OCI-LY3 (cell line): ENCODE measurements around the gene SHROOM3.
A peak's percentile ranks its signal among the peaks of the same experiment; 100 is the strongest.

Source experiments
- H2AFZ ChIP-seq: fragments of 200-600, 300-600 bp; shearing (Covaris generic); 2 replicates; pipeline ENCODE4 v1.6.0; 2014; ENCODE audit warnings: antibody characterized with exemption, low read depth, low read length
- H3K27ac ChIP-seq: fragments of 200-600, 300-600 bp; sonication (generic); 2 replicates; pipeline ENCODE4 v1.5.1; 2014; ENCODE audit warnings: mild to moderate bottlenecking, low read length, moderate library complexity, mixed read lengths
- H3K27me3 ChIP-seq: fragments of 200-600, 300-600 bp; sonication (generic); 2 replicates; pipeline ENCODE4 v1.6.1; 2014; ENCODE audit warnings: low read depth, low read length, mixed read lengths
- H3K36me3 ChIP-seq: fragments of 200-600, 300-600 bp; sonication (generic); replicated peaks from 2 replicates; pipeline ENCODE3; 2014; ENCODE audit warnings: low read depth, low read length, mixed read lengths
- H3K4me1 ChIP-seq: fragments of 300-600, 200-600 bp; sonication (generic); 2 replicates; pipeline ENCODE4 v1.6.1; 2014; ENCODE audit warnings: low read length, mixed read lengths
- H3K4me2 ChIP-seq: fragments of 200-600, 300-600 bp; sonication (generic); 2 replicates; pipeline ENCODE4 v1.6.1; 2014; ENCODE audit warnings: low read length, mixed read lengths
- H3K4me3 ChIP-seq: fragments of 300-600, 200-600 bp; sonication (generic); 2 replicates; pipeline ENCODE4 v1.5.1; 2014; ENCODE audit warnings: antibody characterized with exemption, mild to moderate bottlenecking, low read length, moderate library complexity
- H3K79me2 ChIP-seq: fragments of 300-600, 200-600 bp; shearing (Covaris generic); 2 replicates; pipeline ENCODE4 v1.6.1; 2014; ENCODE audit warnings: mild to moderate bottlenecking, low read length, mixed read lengths
- H3K9ac ChIP-seq: fragments of 300-600, 200-600 bp; shearing (Covaris generic); 2 replicates; pipeline ENCODE4 v1.6.0; 2014; ENCODE audit warnings: mild to moderate bottlenecking, low read length, moderate library complexity
- H3K9me3 ChIP-seq: fragments of 200-600, 300-600 bp; shearing (Covaris generic); 2 replicates; pipeline ENCODE4 v1.6.1; 2014; ENCODE audit warnings: low read length, mixed read lengths; ENCODE audit not compliant: insufficient read depth
- H4K20me1 ChIP-seq: fragments of 200-600, 300-600 bp; sonication (generic); 2 replicates; pipeline ENCODE4 v1.6.1; 2016; ENCODE audit warnings: low read length, mixed read lengths; ENCODE audit not compliant: insufficient read depth
- EZH2phosphoT487 ChIP-seq: fragments of 200-600 bp; shearing (Covaris generic); IDR thresholded peaks from 2 replicates; pipeline ENCODE4 v1.6.1; 2018; ENCODE audit warnings: antibody characterized with exemption, mixed run types, low read depth
- TF ChIP-seq, protein P1 (sequence below): fragments of 200-600, 300-600 bp; sonication (generic); IDR thresholded peaks from 2 replicates; pipeline ENCODE4 v1.5.1; 2014; ENCODE audit warnings: antibody characterized with exemption, low read length, low read depth

The SHROOM3 gene

DNA sequence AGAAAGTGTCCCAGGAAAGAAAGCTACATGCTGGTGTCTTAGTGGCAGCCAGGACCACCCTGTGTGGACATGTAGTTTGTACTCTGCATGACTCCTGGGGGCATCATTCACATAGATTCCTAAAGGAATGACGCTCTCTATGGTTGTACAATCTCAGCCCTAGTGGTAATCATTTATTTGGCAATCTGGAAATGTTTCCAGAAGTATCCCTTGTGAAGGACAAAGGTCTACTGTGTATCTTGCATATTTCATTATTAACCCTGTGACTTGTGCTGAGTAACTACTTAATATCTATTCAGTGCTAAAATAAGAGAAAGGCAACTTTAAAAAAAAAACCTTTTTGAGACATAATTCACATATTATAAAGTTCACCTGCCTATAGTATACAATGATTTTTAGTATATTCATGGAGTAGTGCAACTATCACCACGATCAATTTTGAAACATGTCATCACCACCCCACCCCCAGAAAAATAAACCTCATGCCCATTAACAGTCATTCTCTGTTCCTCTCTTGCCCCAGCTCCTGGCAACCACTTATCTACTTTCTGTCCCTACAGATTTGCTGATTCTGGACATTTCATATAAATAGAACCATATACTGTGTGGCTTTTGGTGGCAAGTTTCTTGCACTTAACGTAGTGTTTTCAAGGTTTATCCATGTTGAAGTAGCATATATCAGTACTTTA lies 51.7 kb downstream of the SHROOM3 start:
- H3K4me3 ChIP-seq = no peak overlapping the region
- H3K27me3 ChIP-seq = peaks cover 4% of the 10 kb centered on the region; the same call in 1 of the 2 replicates
- no peak overlapping the region for H3K27ac ChIP-seq
- no peak overlapping the region for H3K9ac ChIP-seq
- peak overlapping the region; percentile 6; the same call in 1 of the 2 replicates for H3K4me2 ChIP-seq
- no peak overlapping the region for H2AFZ ChIP-seq
- H3K9me3 ChIP-seq = no peaks in the 10 kb centered on the region
- H3K4me1 ChIP-seq = peaks cover 9% of the 10 kb centered on the region
- no peaks in the 10 kb centered on the region for H3K36me3 ChIP-seq
- H4K20me1 ChIP-seq = no peaks in the 10 kb centered on the region
- TF ChIP-seq EZH2phosphoT487 = no peak
- TF ChIP-seq, protein P1, sequence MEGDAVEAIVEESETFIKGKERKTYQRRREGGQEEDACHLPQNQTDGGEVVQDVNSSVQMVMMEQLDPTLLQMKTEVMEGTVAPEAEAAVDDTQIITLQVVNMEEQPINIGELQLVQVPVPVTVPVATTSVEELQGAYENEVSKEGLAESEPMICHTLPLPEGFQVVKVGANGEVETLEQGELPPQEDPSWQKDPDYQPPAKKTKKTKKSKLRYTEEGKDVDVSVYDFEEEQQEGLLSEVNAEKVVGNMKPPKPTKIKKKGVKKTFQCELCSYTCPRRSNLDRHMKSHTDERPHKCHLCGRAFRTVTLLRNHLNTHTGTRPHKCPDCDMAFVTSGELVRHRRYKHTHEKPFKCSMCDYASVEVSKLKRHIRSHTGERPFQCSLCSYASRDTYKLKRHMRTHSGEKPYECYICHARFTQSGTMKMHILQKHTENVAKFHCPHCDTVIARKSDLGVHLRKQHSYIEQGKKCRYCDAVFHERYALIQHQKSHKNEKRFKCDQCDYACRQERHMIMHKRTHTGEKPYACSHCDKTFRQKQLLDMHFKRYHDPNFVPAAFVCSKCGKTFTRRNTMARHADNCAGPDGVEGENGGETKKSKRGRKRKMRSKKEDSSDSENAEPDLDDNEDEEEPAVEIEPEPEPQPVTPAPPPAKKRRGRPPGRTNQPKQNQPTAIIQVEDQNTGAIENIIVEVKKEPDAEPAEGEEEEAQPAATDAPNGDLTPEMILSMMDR = no peak
- H3K79me2 ChIP-seq = no peaks in the 10 kb centered on the region

DNA sequence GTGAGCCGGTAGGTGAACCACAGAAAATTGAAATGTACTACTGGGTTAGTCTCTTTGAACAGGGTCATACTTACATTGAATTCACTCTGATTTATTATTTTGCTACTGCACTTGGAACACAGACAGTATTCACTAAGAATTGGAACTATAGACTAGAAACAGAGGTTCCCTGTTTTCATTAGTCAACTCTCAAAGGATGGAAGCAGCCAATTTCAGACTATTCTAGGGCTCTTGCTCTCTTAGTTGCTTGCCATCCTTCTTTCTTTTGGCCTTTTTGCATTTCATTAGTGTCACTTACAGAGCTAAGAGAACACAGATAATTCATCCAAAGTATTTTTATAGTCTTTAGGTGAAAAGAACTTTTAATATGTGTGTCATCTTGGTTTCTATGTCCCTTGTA lies 52.6 kb downstream of the SHROOM3 start:
- H3K9me3 ChIP-seq = no peaks in the 10 kb centered on the region
- peaks cover 9% of the 10 kb centered on the region for H3K4me1 ChIP-seq
- no peak overlapping the region for H2AFZ ChIP-seq
- H3K79me2 ChIP-seq = no peaks in the 10 kb centered on the region
- H3K4me3 ChIP-seq = no peak overlapping the region
- H3K27me3 ChIP-seq = peaks cover 4% of the 10 kb centered on the region; the same call in 1 of the 2 replicates
- no peak overlapping the region for H3K9ac ChIP-seq
- no peak overlapping the region for H3K27ac ChIP-seq
- TF ChIP-seq EZH2phosphoT487 = no peak
- TF ChIP-seq, protein P1 = no peak
- no peaks in the 10 kb centered on the region for H4K20me1 ChIP-seq
- H3K4me2 ChIP-seq = no peak overlapping the region
- H3K36me3 ChIP-seq = no peaks in the 10 kb centered on the region

DNA sequence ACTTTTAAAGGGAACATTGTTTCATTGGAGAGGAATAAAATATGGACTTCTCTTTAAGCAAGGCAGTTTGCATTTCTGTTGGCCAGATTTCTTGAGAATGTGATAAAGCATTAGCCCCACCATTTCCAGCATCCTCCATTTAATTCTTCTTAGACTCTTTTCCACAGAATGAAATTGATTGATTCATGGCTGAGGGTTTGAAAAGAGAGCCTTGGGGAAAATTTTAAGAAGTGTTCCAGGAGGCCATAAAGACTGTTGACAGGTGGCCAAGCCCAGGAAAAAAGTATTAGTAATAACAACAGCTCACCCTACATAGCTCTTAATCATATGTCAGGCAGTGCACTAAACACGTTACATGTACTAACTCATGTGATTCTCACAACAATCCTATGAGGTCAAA lies 53.4 kb downstream of the SHROOM3 start:
- TF ChIP-seq EZH2phosphoT487 = no peak
- TF ChIP-seq, protein P1 = no peak
- Histone ChIP-seq H4K20me1 (no peaks in the 10 kb centered on the region), H3K27ac (no peak overlapping the region), H3K9me3 (no peaks in the 10 kb centered on the region), H3K36me3 (no peaks in the 10 kb centered on the region), H3K9ac (no peak overlapping the region), H3K27me3 (peaks cover 4% of the 10 kb centered on the region; the same call in 1 of the 2 replicates), H3K4me1 (peaks cover 9% of the 10 kb centered on the region), H3K4me3 (no peak overlapping the region), H3K79me2 (no peaks in the 10 kb centered on the region), H2AFZ (no peak overlapping the region), H3K4me2 (no peak overlapping the region)

DNA sequence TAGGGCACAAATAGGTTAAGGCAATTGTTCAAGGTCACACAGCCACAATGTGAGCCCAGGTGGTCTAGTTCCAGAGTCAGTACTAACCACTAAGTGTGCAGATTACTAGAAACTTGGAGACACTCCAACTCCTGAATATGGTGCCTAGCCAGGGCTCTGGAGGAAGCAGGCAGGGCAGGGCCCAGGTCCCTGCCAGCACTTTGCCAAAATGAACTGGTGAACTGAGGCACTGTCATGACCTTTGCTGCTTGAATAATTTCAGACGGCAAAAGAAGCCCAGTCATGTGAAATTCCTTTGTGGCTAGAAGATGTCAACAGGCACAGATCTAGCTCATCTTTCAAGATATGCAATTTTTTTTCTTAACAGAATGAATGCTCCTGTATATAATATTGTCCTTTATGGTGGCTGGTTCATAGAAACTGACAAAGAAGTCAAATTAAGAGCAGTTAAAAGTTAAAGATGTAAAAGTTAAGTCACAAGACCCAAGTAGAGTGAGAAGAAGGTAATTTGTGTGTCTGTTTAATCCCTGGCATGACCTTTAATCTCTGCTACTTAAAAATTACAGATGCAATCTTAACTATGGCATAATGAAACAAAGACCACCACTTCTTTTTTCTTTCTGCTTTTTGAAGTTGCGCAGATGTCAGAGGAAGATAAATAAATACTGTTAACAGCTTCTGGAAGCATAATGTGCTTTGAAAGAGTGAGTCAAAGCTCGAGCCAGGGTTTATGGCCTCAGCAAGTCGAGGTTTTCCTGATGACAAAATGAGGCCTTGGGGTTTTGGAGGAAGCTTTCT lies 54.1 kb downstream of the SHROOM3 start:
- Histone ChIP-seq H2AFZ (no peak overlapping the region), H3K27me3 (peaks cover 6% of the 10 kb centered on the region; the same call in 1 of the 2 replicates), H3K9ac (no peak overlapping the region), H3K4me2 (no peak overlapping the region), H4K20me1 (no peaks in the 10 kb centered on the region), H3K4me3 (no peak overlapping the region), H3K36me3 (no peaks in the 10 kb centered on the region), H3K27ac (no peak overlapping the region), H3K4me1 (peaks cover 9% of the 10 kb centered on the region), H3K9me3 (no peaks in the 10 kb centered on the region), H3K79me2 (no peaks in the 10 kb centered on the region)
- TF ChIP-seq, protein P1 = no peak
- no peak for TF ChIP-seq EZH2phosphoT487
